ENCODE results near the gene ITPRIP. TPM values are rescaled to one million over a fixed set of nuclear protein-coding genes. Genes with fewer than 3 reads are reported as not detected.
A peak's percentile ranks its signal among the peaks of the same experiment; 100 is the strongest.

The ITPRIP gene
- total and polyA plus RNA-seq, 12 donors = 17.5 to 87.2 (median 35.9) TPM

DNA sequence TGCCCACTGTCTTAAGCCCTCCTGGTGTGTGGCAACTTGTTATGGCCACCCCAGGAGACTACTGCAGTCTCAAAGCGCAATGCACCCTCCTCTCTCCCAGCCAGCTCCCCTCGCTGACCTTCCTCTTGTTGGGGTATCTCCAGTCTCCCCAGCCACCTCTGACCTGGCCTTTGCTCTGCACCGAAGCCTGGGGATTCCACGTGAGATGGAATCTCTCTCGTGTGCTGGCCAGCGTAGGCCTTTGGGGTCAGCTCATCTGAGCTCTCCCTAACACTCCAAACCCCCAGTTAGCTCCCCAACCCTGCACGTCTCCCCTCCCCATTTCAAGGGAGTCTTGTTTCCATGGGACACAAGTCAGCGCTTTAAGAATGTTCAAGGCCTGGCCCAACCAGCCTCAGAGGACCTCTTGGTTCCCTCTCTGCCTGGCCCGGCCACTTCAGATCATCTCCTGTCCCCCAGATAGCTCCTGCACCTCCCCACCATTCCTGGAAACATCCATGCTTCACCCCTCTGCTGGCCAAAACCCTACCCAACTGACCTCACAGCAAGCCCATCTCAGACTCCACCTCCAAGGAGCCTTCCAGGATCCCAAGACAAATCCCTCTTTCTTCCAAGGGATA is 11.2 kb downstream of the ITPRIP start:
- Histone ChIP-seq H3K27me3 (no peaks in the 10 kb centered on the region), H3K4me1 (peaks cover 79 to 100% (median 100%) of the 10 kb centered on the region in 9 donors), H3K36me3 (peaks cover 0 to 4% (median 0%) of the 10 kb centered on the region in 9 donors), H3K27ac (peak overlapping the region; percentile 90 to 100 (median 99)), H3K9me3 (no peaks in the 10 kb centered on the region), H3K4me3 (peak overlapping the region in 4 of 10 donors; percentile 12 to 37 (median 34))
- 85% methylated on average over 9 of the region's 9 CpGs for WGBS, 2 donors
- DNase-seq (no peak), ATAC-seq (no peak)
- TF ChIP-seq, protein P1, sequence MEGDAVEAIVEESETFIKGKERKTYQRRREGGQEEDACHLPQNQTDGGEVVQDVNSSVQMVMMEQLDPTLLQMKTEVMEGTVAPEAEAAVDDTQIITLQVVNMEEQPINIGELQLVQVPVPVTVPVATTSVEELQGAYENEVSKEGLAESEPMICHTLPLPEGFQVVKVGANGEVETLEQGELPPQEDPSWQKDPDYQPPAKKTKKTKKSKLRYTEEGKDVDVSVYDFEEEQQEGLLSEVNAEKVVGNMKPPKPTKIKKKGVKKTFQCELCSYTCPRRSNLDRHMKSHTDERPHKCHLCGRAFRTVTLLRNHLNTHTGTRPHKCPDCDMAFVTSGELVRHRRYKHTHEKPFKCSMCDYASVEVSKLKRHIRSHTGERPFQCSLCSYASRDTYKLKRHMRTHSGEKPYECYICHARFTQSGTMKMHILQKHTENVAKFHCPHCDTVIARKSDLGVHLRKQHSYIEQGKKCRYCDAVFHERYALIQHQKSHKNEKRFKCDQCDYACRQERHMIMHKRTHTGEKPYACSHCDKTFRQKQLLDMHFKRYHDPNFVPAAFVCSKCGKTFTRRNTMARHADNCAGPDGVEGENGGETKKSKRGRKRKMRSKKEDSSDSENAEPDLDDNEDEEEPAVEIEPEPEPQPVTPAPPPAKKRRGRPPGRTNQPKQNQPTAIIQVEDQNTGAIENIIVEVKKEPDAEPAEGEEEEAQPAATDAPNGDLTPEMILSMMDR (IDR thresholded peaks at IDR 0.05) = no peak
- intact Hi-C loops (cut with DNase I) = loop anchor here in 1 of 10 donors (10.0 kb wide), 1 partner anchor 432 kb away; no protein-coding TSS in a partner anchor

DNA sequence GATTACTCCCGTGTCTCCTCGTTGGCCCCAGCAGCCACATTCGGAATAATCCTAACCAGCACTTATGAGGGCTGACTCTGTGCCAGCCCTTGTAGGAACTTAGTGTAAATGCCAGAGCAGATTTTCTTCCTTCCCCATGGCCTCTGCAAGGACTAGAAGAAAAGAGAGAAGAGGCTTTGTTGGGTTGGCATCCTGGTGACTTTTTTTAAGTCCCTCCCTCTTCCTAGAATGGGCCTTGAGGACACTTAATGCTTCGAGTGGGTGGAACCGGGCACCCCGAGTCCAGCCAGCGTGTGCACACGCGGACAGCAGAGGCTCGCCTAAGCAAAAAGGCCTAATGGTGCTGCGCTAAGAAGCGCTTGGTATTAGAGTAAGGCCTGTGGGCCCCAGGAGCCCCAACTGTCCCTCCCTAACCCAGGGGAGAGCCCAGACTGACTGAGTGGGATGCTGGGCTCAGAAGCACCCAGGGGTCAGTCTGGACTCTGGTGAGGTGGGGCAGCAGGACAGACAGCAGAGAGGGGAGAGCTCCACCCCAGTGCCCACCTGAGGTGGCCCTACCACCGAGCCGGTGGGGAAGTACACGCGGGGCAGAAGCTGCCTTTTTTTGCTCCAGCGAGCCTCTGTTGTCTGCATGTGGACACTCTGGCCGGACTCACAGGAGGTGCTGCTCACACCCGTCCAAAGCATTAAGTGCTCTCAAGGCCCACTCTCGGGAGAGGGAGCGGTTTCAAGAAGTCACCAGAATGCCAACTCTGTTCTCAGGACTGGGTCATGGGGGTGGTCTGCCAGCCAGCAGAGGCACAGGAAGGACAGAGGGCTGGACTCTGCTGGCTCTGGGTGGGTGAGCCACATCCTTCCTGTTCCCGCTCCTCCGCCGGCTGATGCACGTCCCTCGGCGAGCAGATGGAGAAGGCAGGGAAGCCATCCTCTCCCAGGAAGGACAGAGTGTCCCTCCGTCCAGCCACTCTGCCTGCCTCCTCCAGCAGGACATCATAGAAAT is 12.5 kb downstream of the ITPRIP start:
- ATAC-seq (peak in 2 of 8 donors; percentile 21 to 24), DNase-seq (peak in 1 of 2 donors; percentile 60)
- WGBS, 2 donors = 44 to 51% methylated on average over 28 of the region's 28 CpGs
- intact Hi-C loops (cut with DNase I) = loop anchor here in 1 of 10 donors (10.0 kb wide), 1 partner anchor 431 kb away; no protein-coding TSS in a partner anchor
- peak overlapping the region in 6 of 10 donors; percentile 4 to 22 (median 14) for H3K4me3 ChIP-seq
- H3K36me3 ChIP-seq = peaks cover 0 to 4% (median 0%) of the 10 kb centered on the region in 9 donors
- H3K27me3 ChIP-seq = no peaks in the 10 kb centered on the region
- peaks cover 78 to 100% (median 100%) of the 10 kb centered on the region in 9 donors for H3K4me1 ChIP-seq
- TF ChIP-seq, protein P1 (IDR thresholded peaks at IDR 0.05) = no peak
- H3K27ac ChIP-seq = peak overlapping the region; percentile 62 to 100 (median 99)
- no peaks in the 10 kb centered on the region for H3K9me3 ChIP-seq

DNA sequence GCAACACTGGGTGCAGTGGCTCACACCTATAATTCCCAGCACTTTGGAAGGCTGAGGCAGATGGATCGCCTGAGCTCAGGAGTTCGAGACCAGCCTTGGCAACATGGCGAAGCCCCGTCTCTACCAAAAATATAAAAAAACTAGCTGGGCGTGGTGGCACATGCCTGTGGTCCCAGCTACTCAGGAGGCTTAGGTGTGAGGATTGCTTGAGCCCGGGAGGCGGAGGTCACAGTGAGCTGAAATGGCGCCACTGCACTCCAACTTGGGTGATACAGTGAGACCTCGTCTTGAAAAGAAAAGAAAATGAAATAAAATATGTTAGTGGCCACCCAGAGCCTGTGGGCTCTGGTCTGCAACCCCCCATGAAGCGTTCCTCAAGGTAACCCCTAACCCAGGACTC is 13.3 kb downstream of the ITPRIP start:
- H3K27ac ChIP-seq = peak overlapping the region; percentile 62 to 100 (median 99)
- no peak for DNase-seq
- TF ChIP-seq, protein P1 (IDR thresholded peaks at IDR 0.05) = no peak
- intact Hi-C loops (cut with DNase I) = loop anchor here in 1 of 10 donors (10.0 kb wide), 1 partner anchor 430 kb away; no protein-coding TSS in a partner anchor
- H3K27me3 ChIP-seq = no peaks in the 10 kb centered on the region
- 90 to 96% methylated on average over 10 of the region's 10 CpGs for WGBS, 2 donors
- ATAC-seq = no peak
- H3K36me3 ChIP-seq = peaks cover 0 to 4% (median 0%) of the 10 kb centered on the region in 9 donors
- peak overlapping the region in 1 of 10 donors; percentile 7 for H3K4me3 ChIP-seq
- H3K4me1 ChIP-seq = peaks cover 74 to 100% (median 100%) of the 10 kb centered on the region in 9 donors
- no peaks in the 10 kb centered on the region for H3K9me3 ChIP-seq

DNA sequence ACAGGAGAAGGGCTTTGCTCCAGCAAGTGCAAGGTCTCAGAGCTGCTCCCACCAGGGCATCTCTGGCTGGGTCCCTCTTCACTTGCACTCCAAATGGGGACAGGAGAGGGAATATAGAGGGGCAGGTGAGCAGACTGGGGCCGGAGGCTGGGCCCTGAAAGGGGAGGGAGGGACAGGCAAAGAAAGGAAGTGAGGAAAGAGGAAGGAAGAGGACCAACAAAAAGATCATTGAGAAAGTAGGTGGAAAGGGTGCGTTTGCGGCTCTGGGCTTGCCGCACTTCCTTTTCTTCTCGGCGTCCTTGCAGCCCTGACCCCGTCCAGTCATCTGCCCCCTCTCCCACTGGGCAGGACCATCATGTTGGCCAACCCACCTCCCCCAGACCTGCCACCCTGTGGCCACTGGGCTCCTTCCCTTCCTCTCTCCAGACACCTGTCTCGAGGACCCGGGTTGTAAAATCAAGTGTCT is 14.0 kb downstream of the ITPRIP start:
- peak overlapping the region in 9 of 10 donors; percentile 79 to 100 (median 99) for H3K27ac ChIP-seq

More for the DNA sequence above, 14.0 kb downstream of the ITPRIP start:
- H3K27me3 ChIP-seq = no peaks in the 10 kb centered on the region
- 69 to 75% methylated on average over 9 of the region's 9 CpGs for WGBS, 2 donors
- TF ChIP-seq, protein P1 (IDR thresholded peaks at IDR 0.05) = peak in 2 of 9 donors; percentile 5 to 15
- DNase-seq = no peak
- no peak for ATAC-seq
- no peaks in the 10 kb centered on the region for H3K9me3 ChIP-seq
- peaks cover 0 to 4% (median 0%) of the 10 kb centered on the region in 9 donors for H3K36me3 ChIP-seq
- intact Hi-C loops (cut with DNase I) = loop anchor here in 1 of 10 donors (10.0 kb wide), 1 partner anchor 429 kb away; no protein-coding TSS in a partner anchor
- H3K4me3 ChIP-seq = peak overlapping the region in 1 of 10 donors; percentile 7
- peaks cover 75 to 100% (median 100%) of the 10 kb centered on the region in 9 donors for H3K4me1 ChIP-seq

Data from heart right ventricle (tissue), 16 donors.